ENCODE measurements around the gene MTCL1. TPM values are rescaled to one million over a fixed set of nuclear protein-coding genes. Genes with fewer than 3 reads are reported as not detected.

MTCL1 gene
- total and polyA plus RNA-seq, 2 of the 8 experiments (the other 6 are each of a cell fraction or from before 2014, with no cell fraction given), result 16.6 to 60.8 TPM

GRCh38 chr18:8757396-8757997 lies 52.1 kb downstream of the MTCL1 start (continued):
- no peak for TF ChIP-seq RAD21 (IDR thresholded peaks at IDR 0.05 in 1 of 2, conservative IDR thresholded peaks at IDR 0.05 in 1 of 2; ENCODE audit: low read depth in 2 of 2, low read length in 2 of 2)
- TF ChIP-seq KDM1A (IDR thresholded peaks at IDR 0.05; ENCODE audit: borderline replicate concordance, low read length), result no peak
- TF ChIP-seq EP300 (IDR thresholded peaks at IDR 0.05; ENCODE audit: borderline replicate concordance in 1 of 2, low read depth in 2 of 2, low read length in 2 of 2), result no peak
- TF ChIP-seq CTBP2 (IDR thresholded peaks at IDR 0.05; ENCODE audit: borderline replicate concordance, insufficient read depth, insufficient read length, low read length), result no peak
